HepG2 (cell line): ENCODE data around the gene UBE2E1. TPM values are rescaled to one million over a fixed set of nuclear protein-coding genes. Genes with fewer than 3 reads are reported as not detected.

Source experiments
- ATAC-seq: fragments of 200-7000 bp; cut with Tn5 transposase; 3 replicates; pipeline ENCODE4 v1.9.1; 2020; ENCODE audit warnings: mild to moderate bottlenecking, moderate library complexity
- BruUV-seq: library from RNA; stranded (reverse); fragments of 400-500 nt; replicated peaks from 2 replicates; lab custom pipeline; 2021; lab: Mats Ljungman, UMichigan
- CTCF ChIA-PET: fragments of 300-600 bp; formaldehyde crosslinking; extraction: SDS; loops from one replicate; lab custom pipeline; 2021; ENCODE audit warnings: low total read pairs, inconsistent platforms, low intra/inter-chr PET ratio; lab: Yijun Ruan, JAX
- POLR2A ChIA-PET: fragments of 350-600 bp; sonication (Branson Sonifier 250); formaldehyde crosslinking; loops from one replicate; lab custom pipeline; 2020; ENCODE audit warnings: antibody characterized with exemption, inconsistent platforms; lab: Yijun Ruan, JAX
- DNase-seq: peaks from one replicate; pipeline ENCODE4 v3.0.0-alpha.2; 2015; ENCODE audit warnings: low spot score
- FAIRE-seq: peaks from 3 replicates; lab custom pipeline; 2011; peaks lifted over from hg19 to GRCh38; lab: Jason Lieb, UNC
- H2AFZ ChIP-seq: one replicate; pipeline ENCODE4 v1.6.1; 2011; ENCODE audit warnings: low read length, inconsistent platforms
- H3K27ac ChIP-seq: fragments of 300-600 bp; 3 replicates; pipeline ENCODE4 v1.8.0; 2011; ENCODE audit warnings: mixed run types, mild to moderate bottlenecking, mixed read lengths, low read length, inconsistent platforms; ENCODE audit not compliant: insufficient read depth; ENCODE audit errors: extremely low read length
- H3K27me3 ChIP-seq, 2 experiments: fragments of 200-600 bp in 1 of 2; 2 replicates in 1 of 2; 3 replicates in 1 of 2; pipeline versions ENCODE4 v1.6.0 to v1.8.0; 2011; ENCODE audit warnings: low read length in 2 of 2, mild to moderate bottlenecking in 2 of 2, moderate library complexity in 2 of 2, inconsistent platforms in 1 of 2; ENCODE audit not compliant: insufficient read depth in 2 of 2, control insufficient read depth in 1 of 2
- H3K36me3 ChIP-seq, 2 experiments: fragments of 200-600 bp in 1 of 2; replicated peaks in 1 of 2; 2 replicates in 1 of 2; 3 replicates in 1 of 2; pipeline versions ENCODE4 v1.5.1 to v1.8.0; 2011; ENCODE audit warnings: low read length in 2 of 2, inconsistent platforms in 1 of 2; ENCODE audit not compliant: insufficient read depth in 2 of 2, control insufficient read depth in 1 of 2
- H3K4me1 ChIP-seq: 2 replicates; pipeline ENCODE4 v1.5.1; 2012; ENCODE audit warnings: low read length, inconsistent platforms; ENCODE audit not compliant: insufficient read depth
- H3K4me2 ChIP-seq: 2 replicates; pipeline ENCODE4 v1.6.0; 2011; ENCODE audit warnings: low read depth, low read length, inconsistent platforms
- H3K4me3 ChIP-seq, 3 experiments: fragments of 200-600 bp in 1 of 3; sonication (generic), shearing (Covaris generic) in 1 of 3; replicated peaks in 1 of 3; 2 replicates each; pipeline ENCODE4 v1.5.1; 2011 to 2016; ENCODE audit warnings: low read length in 3 of 3, inconsistent platforms in 2 of 3, low read depth in 2 of 3, mild to moderate bottlenecking in 2 of 3, control low read depth in 1 of 3, mixed read lengths in 1 of 3; ENCODE audit not compliant: insufficient read depth in 1 of 3
- H3K79me2 ChIP-seq: one replicate; pipeline ENCODE4 v1.6.1; 2011; ENCODE audit warnings: low read length, inconsistent platforms; ENCODE audit not compliant: insufficient read depth
- H3K9ac ChIP-seq: 2 replicates; pipeline ENCODE4 v1.6.0; 2011; ENCODE audit warnings: mild to moderate bottlenecking, low read depth, low read length, inconsistent platforms; ENCODE audit not compliant: insufficient read depth
- H3K9me3 ChIP-seq: 2 replicates; pipeline ENCODE4 v1.5.1; 2012; ENCODE audit warnings: mild to moderate bottlenecking, low read length
- H4K20me1 ChIP-seq: 2 replicates; pipeline ENCODE4 v1.6.0; 2011; ENCODE audit warnings: inconsistent platforms, mild to moderate bottlenecking, low read length, moderate library complexity; ENCODE audit not compliant: insufficient read depth
- AGO2 ChIP-seq: fragments of 200-400 bp; formaldehyde crosslinking; optimal IDR thresholded peaks from 2 replicates; pipeline ENCODE3; 2017; ENCODE audit warnings: mild to moderate bottlenecking, low read depth, low read length, moderate library complexity
- CTCF ChIP-seq: sonication (generic); formaldehyde crosslinking; IDR thresholded peaks from 2 replicates; pipeline ENCODE4 v1.5.0; 2020; ENCODE audit warnings: mild to moderate bottlenecking, missing genetic modification reagents, moderate library complexity
- HOXA5 ChIP-seq: sonication (generic); formaldehyde crosslinking; IDR thresholded peaks from 2 replicates; pipeline ENCODE4 v1.4.0; 2020; ENCODE audit warnings: missing genetic modification reagents
- MAZ ChIP-seq, 2 experiments: sonication (generic) in 1 of 2; formaldehyde crosslinking in 1 of 2; IDR thresholded peaks; 2 replicates each; pipeline versions ENCODE4 v1.5.0 to v1.6.1; 2012 to 2020; ENCODE audit warnings: low read depth in 2 of 2, mild to moderate bottlenecking in 2 of 2, borderline replicate concordance in 1 of 2, improper control_type of control experiment in 1 of 2, low read length in 1 of 2, missing genetic modification reagents in 1 of 2, moderate library complexity in 1 of 2
- MBD4 ChIP-seq: IDR thresholded peaks from 2 replicates; pipeline ENCODE4 v1.6.1; 2012; ENCODE audit warnings: low read length, inconsistent platforms, borderline replicate concordance
- MXD3 ChIP-seq: IDR thresholded peaks from 2 replicates; pipeline ENCODE4 v1.6.1; 2016; ENCODE audit warnings: mild to moderate bottlenecking, missing biosample characterization, missing genetic modification reagents
- ONECUT2 ChIP-seq: sonication (generic); formaldehyde crosslinking; IDR thresholded peaks from 2 replicates; pipeline ENCODE4 v1.4.0; 2020; ENCODE audit warnings: missing genetic modification reagents
- PAF1 ChIP-seq: IDR thresholded peaks from 2 replicates; pipeline ENCODE4 v1.6.1; 2016; ENCODE audit warnings: missing genetic modification reagents, missing compliant biosample characterization
- POLR2A ChIP-seq, 2 experiments: IDR thresholded peaks; 2 replicates each; pipeline ENCODE4 v1.6.1; 2011; ENCODE audit warnings: low read depth in 2 of 2, low read length in 2 of 2, mild to moderate bottlenecking in 1 of 2, moderate library complexity in 1 of 2; ENCODE audit not compliant: insufficient read depth in 1 of 2
- POLR2G ChIP-seq: fragments of 200-400 bp; formaldehyde crosslinking; IDR thresholded peaks from 2 replicates; pipeline ENCODE4 v1.6.1; 2018; ENCODE audit warnings: mild to moderate bottlenecking, low read depth, low read length, moderate library complexity
- RBFOX2 ChIP-seq: fragments of 200-400 bp; formaldehyde crosslinking; IDR thresholded peaks from 2 replicates; pipeline ENCODE4 v1.6.1; 2017; ENCODE audit warnings: low read depth, mild to moderate bottlenecking, low read length
- RBM22 ChIP-seq: fragments of 200-400 bp; formaldehyde crosslinking; optimal IDR thresholded peaks from 2 replicates; pipeline ENCODE3; 2017; ENCODE audit warnings: mild to moderate bottlenecking, low read length, moderate library complexity
- SSRP1 ChIP-seq: IDR thresholded peaks from 2 replicates; pipeline ENCODE4 v1.6.1; 2016; ENCODE audit warnings: control low read depth
- ZBTB7A ChIP-seq: sonication (generic); formaldehyde crosslinking; IDR thresholded peaks from 2 replicates; pipeline ENCODE4 v1.8.0; 2022; ENCODE audit warnings: mild to moderate bottlenecking, missing genetic modification reagents
- ZC3H4 ChIP-seq: sonication (generic); formaldehyde crosslinking; IDR thresholded peaks from 2 replicates; pipeline ENCODE4 v1.4.0; 2020; ENCODE audit warnings: missing genetic modification reagents, borderline replicate concordance
- WGBS: methylation state at CpG from one replicate; pipeline ENCODE4 v1.1.6; 2017; ENCODE audit warnings: low lambda C conversion rate; 5-methylcytosine and 5-hydroxymethylcytosine counted together
- in situ Hi-C: cut with HindIII; loops from 2 replicates; pipeline ENCODE4 v1.10.0; 2017; ENCODE audit warnings: low pct_unique_long_range_greater_than_20kb; ENCODE audit not compliant: extremely low pct_ligation_motif_present
- intact Hi-C: fragments of 100-400 bp; cut with micrococcal nuclease; formaldehyde crosslinking; loops from one replicate; pipeline ENCODE4 v1.10.0; 2022; ENCODE audit not compliant: unreplicated experiment
- polyA plus RNA-seq, 8 experiments: library from polyadenylated mRNA; depleted of rRNA in 3 of 8; stranded (reverse) in 7 of 8; unstranded in 1 of 8; fragments of >200 nt; fragmentation: Illumina TruSeq in 4 of 8; extraction: Trizol in 4 of 8; gene quantifications; 2 replicates each; pipeline versions ENCODE4 v1.2.1 to v1.2.3, GENCODE V29; 2011 to 2016; ENCODE audit warnings: low read depth in 4 of 8, missing spikeins in 1 of 8, mixed read lengths in 1 of 8; ENCODE audit not compliant: insufficient read depth in 1 of 8
- total RNA-seq, 5 experiments: library from RNA; depleted of rRNA; stranded (reverse); fragments of >200 nt; fragmentation: Illumina TruSeq; extraction: Trizol; gene quantifications; 2 replicates each; pipeline ENCODE4 v1.2.3, GENCODE V29; 2016; ENCODE audit warnings: low read depth in 1 of 5

Gene UBE2E1
- total and polyA plus RNA-seq, 2 of the 13 experiments (the other 11 are each of a cell fraction or from before 2014, with no cell fraction given) = 55.4 to 61.8 TPM

GRCh38 chr3:23920151-23920655 is 114.4 kb downstream of the UBE2E1 start:
- POLR2A ChIA-PET = no interaction called here
- Histone ChIP-seq H2AFZ (no peak overlapping the region), H3K9ac (no peak overlapping the region), H3K9me3 (no peaks in the 10 kb centered on the region), H3K4me2 (peak overlapping the region; percentile 18; the same call in 1 of the 2 replicates), H3K4me1 (peaks cover 36% of the 10 kb centered on the region), H3K4me3 (no peak overlapping the region), H4K20me1 (peaks cover 27% of the 10 kb centered on the region), H3K36me3 (peaks cover 4 to 9% of the 10 kb centered on the region in 2 experiments; a peak in 4 of 5 replicates), H3K79me2 (peaks cover 33% of the 10 kb centered on the region), H3K27me3 (no peaks in the 10 kb centered on the region; a peak in 1 of 5 replicates), H3K27ac (no peak overlapping the region)
- 97% methylated on average over 5 of the region's 5 CpGs for whole genome bisulfite sequencing
- BruUV-seq = no TSS peak
- DNase-seq (no peak), FAIRE-seq (no peak), ATAC-seq (no peak)
- TF ChIP-seq HOXA5 (CRISPR knock-in tag) = no peak
- peak in 1 of 2 experiments; percentile 69; a peak in 2 of 4 replicates for TF ChIP-seq POLR2A (IDR thresholded peaks at IDR 0.05; ENCODE audit: insufficient read depth in 1 of 2, low read depth in 2 of 2, low read length in 2 of 2)
- TF ChIP-seq MBD4 = peak; percentile 64; the same call in 1 of the 2 replicates
- TF ChIP-seq ZBTB7A = no peak
- peak; percentile 57 for TF ChIP-seq AGO2
- TF ChIP-seq MAZ (IDR thresholded peaks at IDR 0.05; ENCODE audit: borderline replicate concordance, low read depth, low read length) = no peak
- no peak for TF ChIP-seq MAZ (CRISPR knock-in tag; IDR thresholded peaks at IDR 0.05; ENCODE audit: low read depth)
- TF ChIP-seq ZC3H4 (CRISPR knock-in tag) = peak; percentile 35; the same call in 1 of the 2 replicates
- no peak for TF ChIP-seq MXD3
- TF ChIP-seq CTCF = no peak
- peak; percentile 97 for TF ChIP-seq RBM22
- TF ChIP-seq ONECUT2 = no peak
- TF ChIP-seq POLR2G = peak; percentile 67
- peak; percentile 61; the same call in 1 of the 2 replicates for TF ChIP-seq SSRP1 (CRISPR knock-in tag)
- peak; percentile 80; the same call in 1 of the 2 replicates for TF ChIP-seq PAF1
- peak; percentile 80 for TF ChIP-seq RBFOX2
- in situ Hi-C loops (no loop called here), intact Hi-C loops (no loop called here)
- CTCF ChIA-PET = no interaction called here
